HG02763 (cell line): ENCODE results near the gene EPB41L2.
"Not testable (repeated sequence)": the region's sequence is repeated elsewhere in the genome, so short reads cannot be mapped to it uniquely, and the experiment has no call there.

ENCODE experiments used
- ATAC-seq: cut with Tn5 transposase; IDR thresholded peaks from one replicate; pipeline ENCODE4 v1.9.1; 2021; ENCODE audit warnings: mild to moderate bottlenecking, moderate library complexity; ENCODE audit not compliant: unreplicated experiment

The EPB41L2 gene

GRCh38 chr6:130958468-130958867, 104.6 kb downstream of the EPB41L2 start:
- ATAC-seq = no peak

GRCh38 chr6:130955755-130956154, 107.3 kb downstream of the EPB41L2 start:
- ATAC-seq = no peak

- ATAC-seq = no peak
Measured at GRCh38 chr6:130949553-130949952, 113.5 kb downstream of the EPB41L2 start.

GRCh38 chr6:130947464-130947863, 115.6 kb downstream of the EPB41L2 start:
- no peak for ATAC-seq

- no peak for ATAC-seq
Measured at GRCh38 chr6:130946076-130946475, 117.0 kb downstream of the EPB41L2 start.

GRCh38 chr6:130945401-130945919, 117.6 kb downstream of the EPB41L2 start:
- ATAC-seq = no peak

GRCh38 chr6:130944486-130944885, 118.6 kb downstream of the EPB41L2 start:
- no peak for ATAC-seq

GRCh38 chr6:130943738-130944137, 119.3 kb downstream of the EPB41L2 start:
- ATAC-seq = no peak

GRCh38 chr6:130942752-130943151, 120.3 kb downstream of the EPB41L2 start:
- not testable (repeated sequence) for ATAC-seq

- ATAC-seq = no peak
Measured at GRCh38 chr6:130937942-130938604, 125.0 kb downstream of the EPB41L2 start.

GRCh38 chr6:130936933-130937332, 126.1 kb downstream of the EPB41L2 start:
- ATAC-seq = no peak

GRCh38 chr6:130935978-130936377, 127.1 kb downstream of the EPB41L2 start:
- no peak for ATAC-seq

GRCh38 chr6:130934848-130935585, 128.0 kb downstream of the EPB41L2 start:
- no peak for ATAC-seq

GRCh38 chr6:130933712-130934200, 129.3 kb downstream of the EPB41L2 start:
- ATAC-seq = no peak

GRCh38 chr6:130932921-130933320, 130.1 kb downstream of the EPB41L2 start:
- ATAC-seq = no peak

GRCh38 chr6:130932438-130932837, 130.6 kb downstream of the EPB41L2 start:
- ATAC-seq = no peak

GRCh38 chr6:130931683-130932082, 131.4 kb downstream of the EPB41L2 start:
- ATAC-seq = no peak

- ATAC-seq = no peak
Measured at GRCh38 chr6:130929036-130929678, 133.9 kb downstream of the EPB41L2 start.

GRCh38 chr6:130928158-130928912, 134.7 kb downstream of the EPB41L2 start:
- ATAC-seq = no peak

GRCh38 chr6:130927305-130927704, 135.7 kb downstream of the EPB41L2 start:
- no peak for ATAC-seq

- no peak for ATAC-seq
Measured at GRCh38 chr6:130923350-130923749, 139.7 kb downstream of the EPB41L2 start.
